ENCODE results near the gene UTP3.

Gene UTP3

GRCh38 chr4:70711599-70711998 lies 23.3 kb downstream of the UTP3 start:
- Histone ChIP-seq H3K36me3 (replicated peaks; ENCODE audit: insufficient read depth, low read length) (no peaks in the 10 kb centered on the region), H3K27me3 (replicated peaks; ENCODE audit: insufficient read depth, low read length) (no peaks in the 10 kb centered on the region), H3K4me3 (ENCODE audit: low read length) (no peak overlapping the region), H4K20me1 (ENCODE audit: insufficient read depth, low read length) (no peaks in the 10 kb centered on the region), H3K9me2 (replicated peaks; ENCODE audit: insufficient read depth, low read length) (no peaks in the 10 kb centered on the region), H3K4me1 (ENCODE audit: low read length) (peaks cover 12% of the 10 kb centered on the region), H3K9me3 (replicated peaks; ENCODE audit: insufficient read depth, low read length) (no peaks in the 10 kb centered on the region), H3K27ac (ENCODE audit: low read length) (no peak overlapping the region), H3K4me2 (ENCODE audit: low read depth, low read length) (no peak overlapping the region), H3K79me2 (ENCODE audit: low read length) (peaks cover 93% of the 10 kb centered on the region), H3F3A (ENCODE audit: insufficient read depth, low read length) (no peaks in the 10 kb centered on the region), H3K9ac (ENCODE audit: low read length) (no peak overlapping the region), H2AFZ (ENCODE audit: low read length) (no peak overlapping the region)
- TF ChIP-seq EZH2 (optimal IDR thresholded peaks at IDR 0.05; ENCODE audit: low read depth, low read length) (no peak), CTCF (IDR thresholded peaks at IDR 0.05; ENCODE audit: low read length) (no peak), EZH2phosphoT487 (IDR thresholded peaks at IDR 0.05; ENCODE audit: low read length) (no peak)
- DNase-seq = no peak

GRCh38 chr4:70712150-70712549 lies 23.8 kb downstream of the UTP3 start:
- no peaks in the 10 kb centered on the region for H4K20me1 ChIP-seq (ENCODE audit: insufficient read depth, low read length)
- no peaks in the 10 kb centered on the region for H3K27me3 ChIP-seq (replicated peaks; ENCODE audit: insufficient read depth, low read length)
- TF ChIP-seq EZH2phosphoT487 (IDR thresholded peaks at IDR 0.05; ENCODE audit: low read length) = no peak
- TF ChIP-seq EZH2 (optimal IDR thresholded peaks at IDR 0.05; ENCODE audit: low read depth, low read length) = no peak
- TF ChIP-seq CTCF (IDR thresholded peaks at IDR 0.05; ENCODE audit: low read length) = no peak
- H3K4me3 ChIP-seq (ENCODE audit: low read length) = no peak overlapping the region
- H3K9me2 ChIP-seq (replicated peaks; ENCODE audit: insufficient read depth, low read length) = no peaks in the 10 kb centered on the region
- no peak overlapping the region for H3K9ac ChIP-seq (ENCODE audit: low read length)
- H3K36me3 ChIP-seq (replicated peaks; ENCODE audit: insufficient read depth, low read length) = no peaks in the 10 kb centered on the region
- H3F3A ChIP-seq (ENCODE audit: insufficient read depth, low read length) = no peaks in the 10 kb centered on the region
- peaks cover 92% of the 10 kb centered on the region for H3K79me2 ChIP-seq (ENCODE audit: low read length)
- peaks cover 9% of the 10 kb centered on the region; the same call in 1 of the 2 replicates for H3K4me1 ChIP-seq (ENCODE audit: low read length)
- no peak for DNase-seq
- H3K27ac ChIP-seq (ENCODE audit: low read length) = no peak overlapping the region
- H3K9me3 ChIP-seq (replicated peaks; ENCODE audit: insufficient read depth, low read length) = no peaks in the 10 kb centered on the region
- no peak overlapping the region for H2AFZ ChIP-seq (ENCODE audit: low read length)
- H3K4me2 ChIP-seq (ENCODE audit: low read depth, low read length) = no peak overlapping the region

GRCh38 chr4:70712604-70713452 lies 24.5 kb downstream of the UTP3 start:
- TF ChIP-seq EZH2phosphoT487 (IDR thresholded peaks at IDR 0.05; ENCODE audit: low read length) = no peak
- no peak for TF ChIP-seq CTCF (IDR thresholded peaks at IDR 0.05; ENCODE audit: low read length)
- H4K20me1 ChIP-seq (ENCODE audit: insufficient read depth, low read length) = no peaks in the 10 kb centered on the region
- H3K9me3 ChIP-seq (replicated peaks; ENCODE audit: insufficient read depth, low read length) = no peaks in the 10 kb centered on the region
- H3K9ac ChIP-seq (ENCODE audit: low read length) = no peak overlapping the region
- no peak overlapping the region for H3K4me2 ChIP-seq (ENCODE audit: low read depth, low read length)
- H3K4me1 ChIP-seq (ENCODE audit: low read length) = peaks cover 9% of the 10 kb centered on the region; the same call in 1 of the 2 replicates
- H3K9me2 ChIP-seq (replicated peaks; ENCODE audit: insufficient read depth, low read length) = no peaks in the 10 kb centered on the region
- no peaks in the 10 kb centered on the region for H3F3A ChIP-seq (ENCODE audit: insufficient read depth, low read length)
- H3K4me3 ChIP-seq (ENCODE audit: low read length) = no peak overlapping the region
- H3K27me3 ChIP-seq (replicated peaks; ENCODE audit: insufficient read depth, low read length) = no peaks in the 10 kb centered on the region
- DNase-seq = no peak
- H3K36me3 ChIP-seq (replicated peaks; ENCODE audit: insufficient read depth, low read length) = no peaks in the 10 kb centered on the region
- peaks cover 90% of the 10 kb centered on the region for H3K79me2 ChIP-seq (ENCODE audit: low read length)
- no peak overlapping the region for H3K27ac ChIP-seq (ENCODE audit: low read length)
- H2AFZ ChIP-seq (ENCODE audit: low read length) = no peak overlapping the region

Measured in MM.1S (cell line).